Measurements from ENCODE around the gene MYL5. TPM values are rescaled to one million over a fixed set of nuclear protein-coding genes. Genes with fewer than 3 reads are reported as not detected.

The MYL5 gene
- total and polyA plus RNA-seq, 10 of the 15 experiments (the other 5 are each of a cell fraction or from before 2014, with no cell fraction given), result 1.2 to 13.8 (median 7.1) TPM

DNA sequence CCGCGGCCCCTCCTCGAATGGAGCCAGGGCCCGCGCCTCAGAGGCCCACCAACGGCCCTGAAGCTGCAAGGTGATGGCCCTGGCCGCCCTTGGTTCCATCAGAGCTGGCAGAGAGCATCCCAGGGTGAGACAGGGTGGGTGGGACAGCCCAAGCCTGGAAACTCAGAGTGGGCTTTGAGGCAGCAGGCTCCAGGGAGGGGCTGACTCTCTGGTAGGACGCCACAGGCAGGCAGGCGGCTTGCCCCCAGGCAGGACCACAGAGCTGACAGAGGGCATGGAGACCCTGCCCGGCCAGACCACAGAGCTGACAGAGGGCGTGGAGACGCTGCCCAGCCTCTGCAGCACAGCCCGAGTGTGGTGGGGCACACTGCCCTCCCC lies 4.8 kb downstream of the MYL5 start:
- WGBS (ENCODE audit: insufficient coverage, insufficient replicate concordance, low lambda C conversion rate, missing lambda C conversion rate), result 84% methylated on average over 13 of the region's 13 CpGs
- no peak for FAIRE-seq

DNA sequence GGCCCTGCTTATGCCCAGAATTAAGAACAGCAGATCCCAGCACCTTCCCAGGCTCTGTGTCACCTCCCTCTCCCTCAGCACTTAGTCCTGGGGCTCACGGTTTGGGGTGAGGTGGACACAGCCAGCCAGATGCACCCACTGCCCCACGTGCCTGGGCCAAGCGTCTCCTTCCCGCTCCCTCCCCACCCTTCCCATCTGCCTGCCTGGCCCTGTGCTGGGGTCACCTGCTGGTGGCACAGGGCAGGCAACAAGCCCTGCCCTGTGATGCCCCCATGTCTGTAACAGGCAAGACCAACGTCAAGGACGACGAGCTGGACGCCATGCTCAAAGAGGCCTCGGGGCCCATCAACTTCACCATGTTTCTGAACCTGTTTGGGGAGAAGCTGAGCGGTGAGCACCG lies 5.3 kb downstream of the MYL5 start:
- Histone ChIP-seq H3K4me1 (ENCODE audit: control insufficient read depth, insufficient read depth, low read length) (peaks cover 38% of the 10 kb centered on the region), H3K27ac (ENCODE audit: control insufficient read depth, insufficient read depth) (no peak overlapping the region), H3K27me3 (replicated peaks in 1 of 2; ENCODE audit: control insufficient read depth in 2 of 2, insufficient read depth in 2 of 2, low read length in 1 of 2) (no peaks in the 10 kb centered on the region), H3K9me3 (replicated peaks; ENCODE audit: control insufficient read depth, insufficient read depth, low read length) (no peaks in the 10 kb centered on the region), H3K4me3 (no peak overlapping the region), H4K20me1 (ENCODE audit: control insufficient read depth, insufficient read depth) (no peaks in the 10 kb centered on the region), H3K4me2 (ENCODE audit: control insufficient read depth, insufficient read depth) (no peak overlapping the region), H2AFZ (ENCODE audit: control insufficient read depth, low read depth, low read length) (no peak overlapping the region), H3K79me2 (ENCODE audit: control insufficient read depth, insufficient read depth, low read length) (peaks cover 11% of the 10 kb centered on the region), H3K36me3 (ENCODE audit: control insufficient read depth in 2 of 2, insufficient read depth in 2 of 2, low read length in 1 of 2) (no peaks in the 10 kb centered on the region), H3K9ac (ENCODE audit: control insufficient read depth, insufficient read depth, low read length) (no peak overlapping the region)
- ChIA-PET CTCF (interaction anchor here (0.8 to 1.3 kb wide), 2 partner anchors 21 to 74 kb away, joined by 3 read pairs; no protein-coding TSS in a partner anchor), RAD21 (ENCODE audit: unreplicated experiment) (no interaction called here), SMC1A (ENCODE audit: uncharacterized antibody, unreplicated experiment) (interaction anchor here (1.1 kb wide), 1 partner anchor 74 kb away, joined by 3 read pairs; no protein-coding TSS in a partner anchor), POLR2A (no interaction called here)
- in situ Hi-C loops (cut with MboI), result no loop called here
- intact Hi-C loops (cut with micrococcal nuclease; ENCODE audit: unreplicated experiment), result loop anchor here (10.0 kb wide), 3 partner anchors 205 to 435 kb away; partner anchors contain the start of genes GAK and TMEM175
- no peak for FAIRE-seq
- BruUV-seq (replicated peaks), result no TSS peak
- ATAC-seq, result no peak
- 89% methylated on average over 11 of the region's 11 CpGs for WGBS (ENCODE audit: insufficient coverage, insufficient replicate concordance, low lambda C conversion rate, missing lambda C conversion rate)
- DNase-seq (ENCODE audit: low read depth, low spot score), result no peak
- TF ChIP-seq NBN (IDR thresholded peaks at IDR 0.05) (no peak), RELA (IDR thresholded peaks at IDR 0.05; ENCODE audit: borderline replicate concordance, partially characterized antibody) (no peak), WRNIP1 (IDR thresholded peaks at IDR 0.05; ENCODE audit: borderline replicate concordance, low read depth, low read length) (no peak), FOXM1 (IDR thresholded peaks at IDR 0.05; ENCODE audit: low read depth, low read length) (no peak), PML (IDR thresholded peaks at IDR 0.05; ENCODE audit: low read length) (no peak), SPI1 (IDR thresholded peaks at IDR 0.05; ENCODE audit: borderline replicate concordance, insufficient read depth, low read depth, low read length) (no peak), ETV6 (conservative IDR thresholded peaks at IDR 0.05 in 1 of 2, IDR thresholded peaks at IDR 0.05 in 1 of 2; ENCODE audit: borderline replicate concordance in 1 of 2, low read depth in 1 of 2) (no peak), BMI1 (IDR thresholded peaks at IDR 0.05; ENCODE audit: borderline replicate concordance) (no peak), ASH2L (IDR thresholded peaks at IDR 0.05; ENCODE audit: borderline replicate concordance, low read depth) (no peak), MEF2A (IDR thresholded peaks at IDR 0.05; ENCODE audit: insufficient read depth, low read depth, low read length) (no peak), RUNX3 (IDR thresholded peaks at IDR 0.05; ENCODE audit: low read length) (no peak), TCF7 (IDR thresholded peaks at IDR 0.05; ENCODE audit: borderline replicate concordance) (no peak), SMC3 (IDR thresholded peaks at IDR 0.05; ENCODE audit: borderline replicate concordance, low read length) (no peak)
- TF ChIP-seq, protein P1, sequence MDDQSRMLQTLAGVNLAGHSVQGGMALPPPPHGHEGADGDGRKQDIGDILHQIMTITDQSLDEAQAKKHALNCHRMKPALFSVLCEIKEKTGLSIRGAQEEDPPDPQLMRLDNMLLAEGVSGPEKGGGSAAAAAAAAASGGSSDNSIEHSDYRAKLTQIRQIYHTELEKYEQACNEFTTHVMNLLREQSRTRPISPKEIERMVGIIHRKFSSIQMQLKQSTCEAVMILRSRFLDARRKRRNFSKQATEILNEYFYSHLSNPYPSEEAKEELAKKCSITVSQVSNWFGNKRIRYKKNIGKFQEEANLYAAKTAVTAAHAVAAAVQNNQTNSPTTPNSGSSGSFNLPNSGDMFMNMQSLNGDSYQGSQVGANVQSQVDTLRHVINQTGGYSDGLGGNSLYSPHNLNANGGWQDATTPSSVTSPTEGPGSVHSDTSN (IDR thresholded peaks at IDR 0.05; ENCODE audit: insufficient replicate concordance, low read depth, low read length), result no peak
- TF ChIP-seq, protein P2, sequence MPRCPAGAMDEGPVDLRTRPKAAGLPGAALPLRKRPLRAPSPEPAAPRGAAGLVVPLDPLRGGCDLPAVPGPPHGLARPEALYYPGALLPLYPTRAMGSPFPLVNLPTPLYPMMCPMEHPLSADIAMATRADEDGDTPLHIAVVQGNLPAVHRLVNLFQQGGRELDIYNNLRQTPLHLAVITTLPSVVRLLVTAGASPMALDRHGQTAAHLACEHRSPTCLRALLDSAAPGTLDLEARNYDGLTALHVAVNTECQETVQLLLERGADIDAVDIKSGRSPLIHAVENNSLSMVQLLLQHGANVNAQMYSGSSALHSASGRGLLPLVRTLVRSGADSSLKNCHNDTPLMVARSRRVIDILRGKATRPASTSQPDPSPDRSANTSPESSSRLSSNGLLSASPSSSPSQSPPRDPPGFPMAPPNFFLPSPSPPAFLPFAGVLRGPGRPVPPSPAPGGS (IDR thresholded peaks at IDR 0.05; ENCODE audit: borderline replicate concordance, insufficient read depth, low read depth, low read length, poor library complexity, severe bottlenecking), result no peak

More for the DNA sequence above, 4.8 kb downstream of the MYL5 start:
- H3K27me3 ChIP-seq (replicated peaks in 1 of 2; ENCODE audit: control insufficient read depth in 2 of 2, insufficient read depth in 2 of 2, low read length in 1 of 2), result no peaks in the 10 kb centered on the region
- no peak overlapping the region for H3K4me2 ChIP-seq (ENCODE audit: control insufficient read depth, insufficient read depth)
- H3K27ac ChIP-seq (ENCODE audit: control insufficient read depth, insufficient read depth), result no peak overlapping the region
- H3K9me3 ChIP-seq (replicated peaks; ENCODE audit: control insufficient read depth, insufficient read depth, low read length), result no peaks in the 10 kb centered on the region
- ChIA-PET RAD21 (ENCODE audit: unreplicated experiment) (no interaction called here), SMC1A (ENCODE audit: uncharacterized antibody, unreplicated experiment) (no interaction called here), CTCF (interaction anchor here (0.8 to 2.1 kb wide), 3 partner anchors 21 to 76 kb away, joined by 3 to 5 read pairs (median 3); no protein-coding TSS in a partner anchor), POLR2A (no interaction called here)
- BruUV-seq (replicated peaks), result no TSS peak
- H4K20me1 ChIP-seq (ENCODE audit: control insufficient read depth, insufficient read depth), result no peaks in the 10 kb centered on the region
- ATAC-seq (no peak), DNase-seq (ENCODE audit: low read depth, low spot score) (no peak)
- no peak overlapping the region for H3K4me3 ChIP-seq
- no peaks in the 10 kb centered on the region for H3K36me3 ChIP-seq (ENCODE audit: control insufficient read depth in 2 of 2, insufficient read depth in 2 of 2, low read length in 1 of 2)
- peaks cover 15% of the 10 kb centered on the region for H3K79me2 ChIP-seq (ENCODE audit: control insufficient read depth, insufficient read depth, low read length)
- H3K4me1 ChIP-seq (ENCODE audit: control insufficient read depth, insufficient read depth, low read length), result peaks cover 38% of the 10 kb centered on the region
- no peak overlapping the region for H2AFZ ChIP-seq (ENCODE audit: control insufficient read depth, low read depth, low read length)
- in situ Hi-C loops (cut with MboI) (no loop called here), intact Hi-C loops (cut with micrococcal nuclease; ENCODE audit: unreplicated experiment) (loop anchor here (10.0 kb wide), 3 partner anchors 204 to 434 kb away; partner anchors contain the start of genes GAK and TMEM175)
- TF ChIP-seq FOS (IDR thresholded peaks at IDR 0.05; ENCODE audit: borderline replicate concordance, extremely low read depth, insufficient read length) (no peak), ZNF217 (IDR thresholded peaks at IDR 0.05) (no peak)
- H3K9ac ChIP-seq (ENCODE audit: control insufficient read depth, insufficient read depth, low read length), result no peak overlapping the region

Data from GM12878 (cell line).